ENCODE measurements around the gene MYBPC3.

Gene MYBPC3

GRCh38 chr11:47373876-47374719 is 21.6 kb upstream of the MYBPC3 start:
- no peak overlapping the region for H3K4me3 ChIP-seq (ENCODE audit: control insufficient read depth, low read depth, low read length)
- DNase-seq (ENCODE audit: low read depth): peak; percentile 67
- TF ChIP-seq, protein P1, sequence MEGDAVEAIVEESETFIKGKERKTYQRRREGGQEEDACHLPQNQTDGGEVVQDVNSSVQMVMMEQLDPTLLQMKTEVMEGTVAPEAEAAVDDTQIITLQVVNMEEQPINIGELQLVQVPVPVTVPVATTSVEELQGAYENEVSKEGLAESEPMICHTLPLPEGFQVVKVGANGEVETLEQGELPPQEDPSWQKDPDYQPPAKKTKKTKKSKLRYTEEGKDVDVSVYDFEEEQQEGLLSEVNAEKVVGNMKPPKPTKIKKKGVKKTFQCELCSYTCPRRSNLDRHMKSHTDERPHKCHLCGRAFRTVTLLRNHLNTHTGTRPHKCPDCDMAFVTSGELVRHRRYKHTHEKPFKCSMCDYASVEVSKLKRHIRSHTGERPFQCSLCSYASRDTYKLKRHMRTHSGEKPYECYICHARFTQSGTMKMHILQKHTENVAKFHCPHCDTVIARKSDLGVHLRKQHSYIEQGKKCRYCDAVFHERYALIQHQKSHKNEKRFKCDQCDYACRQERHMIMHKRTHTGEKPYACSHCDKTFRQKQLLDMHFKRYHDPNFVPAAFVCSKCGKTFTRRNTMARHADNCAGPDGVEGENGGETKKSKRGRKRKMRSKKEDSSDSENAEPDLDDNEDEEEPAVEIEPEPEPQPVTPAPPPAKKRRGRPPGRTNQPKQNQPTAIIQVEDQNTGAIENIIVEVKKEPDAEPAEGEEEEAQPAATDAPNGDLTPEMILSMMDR (conservative IDR thresholded peaks at IDR 0.05; ENCODE audit: control insufficient read depth, insufficient read depth, low read depth, low read length): peak; percentile 90

- TF ChIP-seq, protein P1 (conservative IDR thresholded peaks at IDR 0.05; ENCODE audit: control insufficient read depth, insufficient read depth, low read depth, low read length): no peak
- no peak for DNase-seq (ENCODE audit: low read depth)
- H3K4me3 ChIP-seq (ENCODE audit: control insufficient read depth, low read depth, low read length): no peak overlapping the region
These were observed 19.9 kb upstream of the MYBPC3 start for GRCh38 chr11:47372422-47372821.

DNA sequence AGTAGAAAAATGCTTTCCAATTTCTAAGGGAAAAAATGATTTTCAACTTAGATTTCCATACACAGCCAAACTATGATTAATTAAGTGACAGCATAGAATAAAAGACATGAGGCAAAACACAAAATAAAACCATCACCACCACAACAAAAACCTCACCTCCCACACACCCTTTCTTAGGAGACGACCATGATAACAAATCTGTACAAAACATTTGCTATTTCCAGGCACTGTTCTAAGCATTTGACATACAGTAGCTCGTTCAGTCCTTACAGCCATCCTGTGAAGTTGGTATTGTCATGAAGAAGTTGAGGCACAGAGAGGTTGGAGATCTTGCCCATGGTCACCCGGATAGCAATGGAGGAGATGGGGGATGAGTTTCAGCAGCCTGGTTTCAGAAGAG is 17.2 kb upstream of the MYBPC3 start:
- no peak overlapping the region for H3K4me3 ChIP-seq (ENCODE audit: control insufficient read depth, low read depth, low read length)
- TF ChIP-seq, protein P1 (conservative IDR thresholded peaks at IDR 0.05; ENCODE audit: control insufficient read depth, insufficient read depth, low read depth, low read length): no peak
- DNase-seq (ENCODE audit: low read depth): no peak

DNA sequence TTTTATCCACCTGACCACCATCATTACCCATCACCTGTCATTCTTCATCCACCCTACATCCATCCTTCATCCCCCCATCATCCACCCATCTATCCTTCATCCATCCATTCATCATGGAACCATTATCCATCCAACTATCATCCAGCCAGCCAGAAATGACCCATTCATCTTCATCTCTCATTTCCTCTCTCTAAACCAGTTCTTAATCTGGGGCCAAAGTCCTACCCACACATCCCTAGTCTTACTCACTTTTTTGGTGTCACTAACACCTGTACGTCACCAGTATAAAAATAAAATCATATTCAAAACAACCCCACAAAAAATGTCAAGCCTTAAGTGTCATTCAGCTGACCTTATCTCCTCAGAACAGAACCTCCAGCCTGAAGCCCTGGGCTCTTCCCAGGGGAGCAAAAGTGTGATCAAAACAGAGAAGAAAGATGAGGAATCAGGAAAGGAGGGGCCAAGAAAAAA is 13.6 kb upstream of the MYBPC3 start:
- TF ChIP-seq, protein P1 (conservative IDR thresholded peaks at IDR 0.05; ENCODE audit: control insufficient read depth, insufficient read depth, low read depth, low read length): no peak
- H3K4me3 ChIP-seq (ENCODE audit: control insufficient read depth, low read depth, low read length): no peak overlapping the region
- DNase-seq (ENCODE audit: low read depth): no peak

DNA sequence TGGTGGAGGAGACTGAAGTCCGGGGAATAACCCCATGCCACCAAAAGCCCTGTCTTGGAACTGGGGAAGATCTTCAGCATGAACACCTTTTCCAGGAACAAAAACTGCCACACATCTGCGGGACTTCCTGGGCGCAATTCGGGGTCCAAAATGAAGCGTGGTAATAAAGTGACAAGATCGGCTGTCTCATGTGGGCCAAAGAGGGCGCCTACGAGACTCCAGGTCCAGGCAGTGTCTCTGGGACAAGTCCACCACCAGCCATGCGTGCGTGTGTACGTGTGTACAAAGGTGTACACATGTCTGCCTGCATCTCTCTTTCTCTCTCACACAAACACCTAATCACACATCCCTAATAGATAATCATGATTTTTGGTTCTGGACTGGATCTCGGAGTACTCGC is 8.9 kb upstream of the MYBPC3 start:
- TF ChIP-seq, protein P1 (conservative IDR thresholded peaks at IDR 0.05; ENCODE audit: control insufficient read depth, insufficient read depth, low read depth, low read length): no peak
- H3K4me3 ChIP-seq (ENCODE audit: control insufficient read depth, low read depth, low read length): no peak overlapping the region
- DNase-seq (ENCODE audit: low read depth): no peak

DNA sequence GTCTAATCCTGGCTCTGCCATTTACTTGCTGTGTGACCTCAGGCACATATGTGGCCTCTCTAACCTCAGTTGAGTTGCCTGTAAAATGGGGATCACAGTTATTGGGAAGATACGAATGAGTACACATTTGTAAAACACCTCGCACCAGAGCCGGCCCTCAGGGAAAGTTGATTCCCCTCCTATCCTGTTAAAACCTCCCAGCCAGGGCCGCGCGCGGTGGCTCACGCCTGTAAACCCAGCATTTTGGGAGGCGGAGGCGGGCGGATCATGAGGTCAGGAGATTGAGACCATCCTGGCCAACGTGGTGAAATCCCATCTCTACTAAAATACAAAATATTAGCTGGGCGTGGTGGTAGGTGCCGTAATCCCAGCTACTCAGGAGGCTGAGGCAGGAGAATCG is 7.8 kb upstream of the MYBPC3 start:
- TF ChIP-seq, protein P1 (conservative IDR thresholded peaks at IDR 0.05; ENCODE audit: control insufficient read depth, insufficient read depth, low read depth, low read length): no peak
- no peak overlapping the region for H3K4me3 ChIP-seq (ENCODE audit: control insufficient read depth, low read depth, low read length)
- DNase-seq (ENCODE audit: low read depth): no peak
